NOMO-1 treated with DMSO at 0.1 percent for 48 hours (cell line): Measurements from ENCODE around the gene FAM181B.
A peak's percentile ranks its signal among the peaks of the same experiment; 100 is the strongest.

Source experiments
- DNase-seq: peaks from one replicate; lab custom pipeline; 2025; ENCODE audit not compliant: unreplicated experiment; lab: John Stamatoyannopoulos, UW

The FAM181B gene

GRCh38 chr11:82733444-82734119 is at the start of gene FAM181B:
TSS of gene FAM181B (minus strand) at chr11:82733864. CDS start at chr11:82733729, 135 bp downstream.
- no peak for DNase-seq

GRCh38 chr11:82782825-82783374 is 49.2 kb upstream of the FAM181B start:
- DNase-seq, result no peak

GRCh38 chr11:82778776-82779175 is 45.1 kb upstream of the FAM181B start:
- DNase-seq, result no peak

GRCh38 chr11:82776377-82776776 is 42.7 kb upstream of the FAM181B start:
- DNase-seq, result no peak

GRCh38 chr11:82775736-82776346 is 42.2 kb upstream of the FAM181B start:
- DNase-seq, result peak; percentile 62

- DNase-seq, result no peak
Observed at GRCh38 chr11:82775218-82775617, 41.6 kb upstream of the FAM181B start.

- no peak for DNase-seq
Observed at GRCh38 chr11:82771781-82772180, 38.1 kb upstream of the FAM181B start.

GRCh38 chr11:82767123-82767522 is 33.5 kb upstream of the FAM181B start:
- DNase-seq, result no peak

GRCh38 chr11:82765466-82766034 is 31.9 kb upstream of the FAM181B start:
- DNase-seq, result no peak

GRCh38 chr11:82763167-82763566 is 29.5 kb upstream of the FAM181B start:
- no peak for DNase-seq

GRCh38 chr11:82759649-82760048 is 26.0 kb upstream of the FAM181B start:
- DNase-seq, result no peak

GRCh38 chr11:82757660-82758357 is 24.1 kb upstream of the FAM181B start:
- DNase-seq, result no peak

- no peak for DNase-seq
Observed at GRCh38 chr11:82756765-82757639, 23.3 kb upstream of the FAM181B start.

GRCh38 chr11:82754410-82754809 is 20.7 kb upstream of the FAM181B start:
- no peak for DNase-seq

- no peak for DNase-seq
Observed at GRCh38 chr11:82753921-82754320, 20.3 kb upstream of the FAM181B start.

- DNase-seq, result no peak
Observed at GRCh38 chr11:82752801-82753200, 19.1 kb upstream of the FAM181B start.

- no peak for DNase-seq
Observed at GRCh38 chr11:82750643-82751139, 17.0 kb upstream of the FAM181B start.

GRCh38 chr11:82747471-82747870 is 13.8 kb upstream of the FAM181B start:
- DNase-seq, result no peak

- no peak for DNase-seq
Observed at GRCh38 chr11:82738091-82738490, 4.4 kb upstream of the FAM181B start.

GRCh38 chr11:82734120-82734479 is 436 bp upstream of the FAM181B start:
- DNase-seq, result no peak
